Gastrocnemius medialis (tissue), 4 donors: ENCODE measurements around the gene IARS2.

Source experiments
- CTCF ChIP-seq, 5 experiments: fragments of 450-650 bp in 3 of 5; fragments of 200-600 bp in 2 of 5; sonication (generic) in 2 of 5; IDR thresholded peaks in 4 of 5; conservative IDR thresholded peaks in 1 of 5; 1 replicate in 4 of 5; 2 replicates in 1 of 5; pipeline ENCODE4 v1.5.1; 2016 to 2019; ENCODE audit warnings: antibody characterized with exemption in 5 of 5, mild to moderate bottlenecking in 3 of 5, moderate library complexity in 3 of 5
- POLR2A ChIP-seq, 2 donors: fragments of 450-650 bp; IDR thresholded peaks; one replicate each; pipeline ENCODE4 v1.6.1; 2017; ENCODE audit warnings: antibody characterized with exemption in 2 of 2, mild to moderate bottlenecking in 2 of 2, moderate library complexity in 2 of 2

GRCh38 chr1:220089650-220090556, 4.0 kb upstream of the IARS2 start, which contains the start of gene BPNT1:
- peak in 1 of 5 experiments; percentile 25 for TF ChIP-seq CTCF (IDR thresholded peaks at IDR 0.05 in 4 of 5, conservative IDR thresholded peaks at IDR 0.05 in 1 of 5)
- TF ChIP-seq POLR2A (IDR thresholded peaks at IDR 0.05) = peak; percentile 17 to 63
